CD4-positive, alpha-beta T cell treated with Interleukin-21 for 1 hour (primary cell): Measurements from ENCODE around the gene UBAC2.

Experiments
- DNase-seq: peaks from one replicate; pipeline ENCODE4 v3.0.0-alpha.2; 2020

UBAC2 gene

DNA sequence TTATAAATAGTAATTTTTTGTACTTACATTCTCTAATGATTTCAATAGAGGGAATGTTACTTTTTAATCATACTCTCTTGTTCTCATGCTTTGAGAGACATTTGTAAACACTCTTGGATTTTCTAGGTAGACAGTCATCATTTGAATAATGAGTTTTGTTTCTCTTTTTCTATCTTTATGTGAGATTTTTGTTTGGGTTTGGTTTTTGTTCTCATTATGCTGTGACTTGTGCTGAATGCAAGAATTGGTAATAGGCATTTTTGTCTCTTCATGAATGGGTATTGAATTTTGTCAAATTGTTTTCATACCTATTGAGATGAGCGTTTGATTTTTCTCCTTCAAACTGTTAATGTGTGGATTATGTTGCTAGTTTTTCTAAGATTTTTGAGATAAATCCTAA is 163.3 kb downstream of the UBAC2 start:
- no peak for DNase-seq

DNA sequence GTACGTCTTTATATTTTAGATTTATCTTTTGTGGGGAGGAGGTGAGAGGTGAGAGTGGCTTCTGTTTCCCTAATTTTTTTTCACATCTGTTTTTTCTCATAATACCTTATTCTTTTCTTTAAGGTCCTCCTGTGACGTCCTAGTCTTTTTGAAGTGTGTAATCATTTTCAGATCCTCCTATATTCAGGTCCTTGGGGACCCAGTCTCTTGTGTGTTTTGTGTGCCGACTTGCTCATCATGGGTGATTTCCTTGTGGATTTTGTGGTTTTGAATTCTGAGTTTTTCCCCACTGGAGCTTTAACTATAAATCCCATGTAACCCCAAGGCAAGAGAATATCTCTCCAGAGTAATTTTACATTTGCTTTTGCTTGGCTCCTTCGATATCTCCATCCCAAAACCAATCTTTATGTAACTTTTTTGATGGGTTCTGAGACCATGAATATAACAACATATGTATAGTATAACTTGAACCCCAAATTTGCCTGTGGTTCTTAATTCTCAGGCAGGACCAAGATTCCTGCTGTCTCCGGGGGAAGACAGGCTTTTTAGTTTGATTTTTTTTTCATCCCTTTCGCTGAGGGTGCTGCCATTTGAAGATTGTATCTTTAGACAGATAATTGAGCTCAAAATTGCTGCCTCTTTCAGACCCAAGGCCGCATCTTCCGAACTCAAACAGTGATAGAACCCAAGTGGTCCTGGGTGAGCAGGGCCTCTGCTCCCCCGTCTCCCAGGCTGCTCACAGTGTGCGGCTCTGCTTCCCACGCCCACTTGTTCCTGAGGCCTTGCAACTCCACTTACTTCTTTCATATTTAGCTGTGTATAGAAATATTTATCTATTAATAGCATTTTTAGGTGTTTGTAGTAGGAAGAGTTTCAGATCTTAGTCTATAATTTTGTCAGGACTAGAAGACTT is 165.7 kb downstream of the UBAC2 start:
- peak; percentile 34 for DNase-seq

DNA sequence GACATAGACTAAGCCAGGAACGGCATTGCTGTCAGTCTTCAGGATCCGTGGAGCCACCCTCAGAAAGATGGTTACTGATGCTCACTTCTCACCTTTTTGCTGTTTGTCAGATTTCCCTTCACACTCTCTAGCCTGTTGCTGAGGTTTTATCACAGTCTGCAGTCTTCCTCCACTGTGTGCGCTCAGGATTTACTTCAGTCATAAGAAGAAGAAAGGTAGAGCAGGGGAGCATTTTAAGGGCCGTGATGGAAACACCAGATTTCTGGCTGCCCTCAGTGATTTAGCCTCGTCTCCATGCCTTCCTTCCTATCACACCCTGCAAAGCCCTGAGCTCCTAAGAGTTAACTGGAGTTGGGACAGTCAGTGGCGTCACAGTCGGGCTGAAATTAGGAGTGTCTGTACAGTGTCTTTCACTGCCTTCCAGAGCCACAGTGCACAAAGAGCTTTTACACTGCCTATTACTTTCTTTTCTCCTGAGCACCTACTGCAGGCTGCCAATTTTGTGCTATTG is 166.5 kb downstream of the UBAC2 start:
- peak; percentile 47 for DNase-seq

DNA sequence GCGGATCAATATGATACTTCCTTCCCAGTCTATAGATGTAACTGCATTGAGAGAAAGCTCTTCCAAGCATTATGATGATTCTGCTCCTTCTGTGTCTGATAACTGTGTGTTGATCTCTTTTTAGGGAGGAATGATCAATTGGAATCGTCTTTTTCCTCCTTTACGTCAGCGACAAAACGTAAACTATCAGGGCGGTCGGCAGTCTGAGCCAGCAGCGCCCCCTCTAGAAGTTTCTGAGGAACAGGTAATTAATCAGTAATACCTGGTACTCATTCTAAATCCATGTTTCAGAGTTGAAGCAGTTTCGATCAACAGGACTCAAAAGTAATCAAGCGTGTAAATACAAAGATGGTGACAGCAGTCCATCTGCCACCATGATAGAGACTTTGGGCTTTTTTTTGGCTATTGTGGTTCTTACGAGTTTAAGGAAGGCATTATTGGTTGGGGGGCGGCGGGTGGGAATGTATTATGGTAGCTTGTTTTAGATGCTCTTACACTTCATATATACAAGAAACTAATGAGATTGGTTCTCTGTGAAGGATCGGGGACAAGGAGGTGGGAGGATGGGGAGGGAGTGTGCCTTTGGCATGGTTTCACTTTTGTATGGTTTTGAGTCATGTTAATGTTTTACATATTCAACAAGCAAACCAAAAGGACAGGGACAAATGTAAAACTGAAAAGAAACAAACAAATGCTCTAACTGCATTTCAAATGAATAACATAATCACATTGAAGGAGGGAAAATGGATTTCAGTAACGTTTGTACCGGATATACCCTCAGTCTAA is 167.2 kb downstream of the UBAC2 start:
- DNase-seq, result peak; percentile 42

DNA sequence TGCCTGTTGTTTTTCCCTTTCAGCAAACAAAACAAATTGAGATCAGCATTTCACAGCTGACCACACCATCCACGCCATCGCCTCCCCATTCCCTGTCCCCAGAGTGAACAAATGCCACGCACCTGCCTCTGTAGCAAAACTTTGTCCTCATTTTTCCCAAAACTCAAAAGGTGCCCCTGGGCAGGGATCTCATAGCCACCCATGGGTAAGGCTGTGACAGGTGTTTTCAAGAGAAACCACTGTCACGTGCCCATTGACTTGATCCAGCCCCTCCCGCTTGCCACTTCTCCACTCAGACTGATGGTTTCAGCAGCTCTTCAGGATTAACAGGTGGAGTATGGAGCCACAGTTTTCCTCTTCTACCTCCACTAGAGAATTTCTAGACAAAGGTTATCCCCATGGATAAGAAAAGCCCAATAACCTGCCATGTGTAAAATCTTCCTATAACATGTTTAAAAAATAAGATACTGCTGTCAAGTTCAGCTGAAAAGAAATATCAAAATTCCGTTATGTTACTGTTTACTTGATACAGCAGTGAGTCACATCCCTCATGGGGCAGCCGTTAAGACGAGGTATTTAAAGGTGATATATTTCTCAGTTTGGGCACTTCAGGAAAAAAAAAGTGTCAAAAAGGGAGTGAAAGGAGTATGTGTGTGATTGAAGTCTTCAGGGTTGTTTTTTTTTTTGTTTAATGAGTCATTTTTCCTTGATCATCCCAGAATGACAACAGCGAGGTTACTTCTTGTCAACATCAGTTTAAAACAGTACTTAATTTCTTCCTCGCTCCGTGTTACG is 170.0 kb downstream of the UBAC2 start:
- DNase-seq, result peak; percentile 37

DNA sequence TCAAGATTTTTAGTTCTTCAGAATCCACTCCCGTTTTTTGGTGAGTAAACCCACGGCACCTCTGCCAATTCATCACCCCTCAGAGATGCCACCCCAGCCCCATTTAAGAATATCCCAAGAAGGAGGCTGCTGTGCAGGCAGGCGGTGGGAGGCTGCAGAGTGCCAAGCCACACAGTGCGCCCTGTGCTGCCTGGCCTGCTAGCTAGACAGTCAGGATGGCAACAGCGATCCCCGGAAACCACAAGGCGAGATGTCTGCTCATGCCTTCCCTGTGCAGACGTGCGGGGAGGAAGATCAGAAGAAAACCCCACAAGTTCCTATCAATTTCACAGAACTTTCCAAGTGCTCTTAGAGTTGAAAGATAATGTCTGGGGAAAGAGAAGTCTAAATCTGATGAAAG is 171.3 kb downstream of the UBAC2 start:
- DNase-seq, result peak; percentile 72

DNA sequence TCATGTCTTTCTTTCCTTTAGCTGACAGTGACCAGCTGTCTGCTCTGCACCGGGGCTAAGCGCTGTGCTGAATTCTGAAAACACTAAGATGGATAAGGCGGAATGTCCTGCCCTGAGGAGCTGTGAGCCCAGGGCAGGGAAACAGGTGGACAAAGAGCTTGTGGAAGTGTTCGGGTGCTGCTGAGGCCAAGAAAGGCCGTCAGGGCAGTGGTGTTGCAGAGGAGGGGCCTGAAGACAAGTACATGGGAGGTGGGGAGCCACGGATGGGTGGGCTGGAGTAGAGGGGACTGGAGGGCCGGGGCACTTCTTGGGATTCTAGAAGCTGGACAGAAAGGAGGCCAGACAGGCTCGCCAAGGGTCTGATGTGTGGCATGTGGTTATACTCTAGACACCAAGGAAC is 172.8 kb downstream of the UBAC2 start:
- DNase-seq, result no peak

DNA sequence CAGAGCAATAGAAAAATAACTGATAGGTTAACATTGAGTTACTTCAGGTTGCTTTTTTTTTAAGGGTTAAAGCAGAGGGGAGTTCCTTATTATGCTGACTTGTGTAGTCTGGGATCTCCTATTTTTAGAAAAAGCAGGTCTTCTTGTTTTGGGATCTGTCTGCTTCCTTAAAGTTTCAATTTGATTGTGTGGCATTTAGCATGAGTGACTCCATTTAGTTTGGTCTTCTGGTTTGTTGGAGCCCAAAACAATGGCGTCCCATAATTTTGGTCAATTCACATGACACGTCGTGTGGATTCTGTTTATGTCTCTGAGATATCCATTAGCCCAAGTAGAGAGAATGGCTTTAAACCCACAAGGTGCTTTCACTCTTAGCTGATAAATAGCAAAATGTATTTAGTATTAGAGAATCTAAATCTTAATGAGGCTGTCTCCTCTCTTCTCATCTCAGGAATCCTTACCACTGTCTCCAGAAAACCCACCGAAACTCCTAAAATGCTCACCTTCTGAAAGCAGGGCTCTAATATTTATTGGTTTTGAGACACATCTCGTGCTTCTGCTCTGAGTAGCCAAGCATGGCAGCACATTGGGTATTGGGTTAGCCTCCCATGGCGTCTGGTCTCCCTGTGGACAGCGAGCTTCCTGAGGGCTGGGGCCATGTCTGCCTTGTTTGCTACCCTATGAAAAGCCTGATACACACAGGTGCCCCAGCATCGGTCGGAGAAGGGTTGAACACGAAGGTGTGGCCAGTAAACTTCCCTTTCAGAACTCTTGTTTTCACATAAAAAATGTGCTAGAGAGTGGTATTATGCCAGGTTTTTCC is 173.7 kb downstream of the UBAC2 start:
- DNase-seq, result no peak

DNA sequence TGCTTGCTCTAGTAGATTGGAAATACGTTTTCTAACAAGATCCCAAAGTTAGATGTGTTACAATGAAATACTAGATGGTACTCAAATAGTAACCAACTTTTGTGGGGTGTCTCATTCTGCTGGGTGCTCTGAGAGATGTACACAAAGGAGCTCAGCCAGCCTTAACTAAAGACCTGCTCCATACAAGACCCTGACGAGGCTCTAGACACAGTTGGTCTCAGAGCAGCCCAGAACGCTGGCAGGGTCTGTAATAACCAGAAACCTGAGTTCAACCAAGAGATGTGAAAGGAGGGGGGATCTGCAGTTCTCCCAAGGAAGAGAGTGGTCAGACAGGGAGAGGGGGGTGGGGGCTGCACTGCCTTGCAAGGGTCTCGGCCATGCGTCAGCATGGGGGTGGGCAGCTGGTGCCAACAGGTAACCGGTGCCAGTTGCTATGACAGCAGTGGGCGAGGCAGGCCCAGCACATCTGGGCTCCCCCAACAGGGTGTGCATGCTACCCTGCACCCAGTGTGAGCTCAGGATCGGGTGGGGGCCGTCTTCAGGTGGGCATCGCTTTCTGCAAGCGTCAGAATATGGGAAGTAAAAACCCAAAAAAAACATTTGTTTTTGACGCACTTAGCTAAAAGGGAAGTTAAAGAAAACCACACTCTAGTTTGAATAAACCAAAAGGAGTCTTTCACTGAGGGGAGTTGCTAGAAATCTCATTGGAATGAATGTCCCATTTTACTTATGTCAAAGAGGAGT is 174.5 kb downstream of the UBAC2 start:
- peak; percentile 68 for DNase-seq

DNA sequence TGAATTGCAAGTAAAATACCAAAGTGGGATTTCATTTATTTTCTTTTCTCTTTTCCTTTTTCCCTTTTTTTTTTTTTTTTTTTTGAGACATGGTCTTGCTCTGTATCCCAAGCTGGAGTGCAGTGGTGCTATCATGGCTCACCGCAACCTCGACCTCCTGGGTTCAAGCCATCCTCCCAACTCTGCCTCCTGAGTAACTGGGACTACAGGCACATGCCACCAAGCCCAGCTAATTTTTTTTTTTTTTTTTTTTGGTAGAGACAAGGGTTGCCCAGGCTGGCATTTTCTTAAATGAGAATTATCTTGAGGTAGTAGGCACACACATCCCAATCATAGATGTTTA is 175.1 kb downstream of the UBAC2 start:
- DNase-seq, result no peak

DNA sequence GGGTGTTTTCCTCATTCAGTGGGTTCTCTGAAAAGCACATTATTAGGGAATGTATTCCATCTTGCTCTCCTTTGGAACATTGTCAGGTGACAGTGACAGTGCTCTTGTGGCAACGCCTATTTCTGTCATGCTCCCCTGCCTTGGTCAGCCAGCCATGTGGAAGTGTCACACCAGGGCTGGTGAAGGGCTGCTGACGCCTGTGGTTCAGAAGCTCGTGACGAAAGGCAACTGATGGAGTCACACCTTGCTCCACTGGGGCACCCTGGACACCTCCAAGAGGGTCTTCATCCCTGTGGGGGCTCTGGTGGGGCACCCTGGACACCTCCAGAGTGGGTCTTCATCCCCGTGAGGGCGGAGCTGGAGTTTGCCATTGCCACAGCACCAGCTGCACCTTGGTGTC is 175.5 kb downstream of the UBAC2 start:
- DNase-seq, result no peak

DNA sequence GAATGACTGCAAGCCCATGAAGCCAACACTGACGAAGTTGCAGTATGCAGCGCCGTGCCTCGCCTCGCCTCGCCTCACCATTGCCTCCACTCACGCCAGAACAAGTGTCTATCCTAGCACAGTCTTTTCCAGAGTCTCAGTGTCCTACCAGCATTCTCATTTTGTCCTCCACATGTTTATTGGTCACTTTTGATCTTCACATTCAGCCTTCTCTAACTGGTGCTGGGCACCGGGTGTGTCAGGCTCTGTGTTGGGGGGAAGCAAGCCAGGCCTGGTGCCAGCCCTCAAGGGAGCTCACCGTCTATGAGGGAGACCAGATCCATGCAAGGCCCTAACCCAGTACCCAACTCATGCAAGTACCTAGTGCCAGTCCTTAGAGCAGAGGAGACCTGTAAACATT is 176.3 kb downstream of the UBAC2 start:
- DNase-seq, result no peak

DNA sequence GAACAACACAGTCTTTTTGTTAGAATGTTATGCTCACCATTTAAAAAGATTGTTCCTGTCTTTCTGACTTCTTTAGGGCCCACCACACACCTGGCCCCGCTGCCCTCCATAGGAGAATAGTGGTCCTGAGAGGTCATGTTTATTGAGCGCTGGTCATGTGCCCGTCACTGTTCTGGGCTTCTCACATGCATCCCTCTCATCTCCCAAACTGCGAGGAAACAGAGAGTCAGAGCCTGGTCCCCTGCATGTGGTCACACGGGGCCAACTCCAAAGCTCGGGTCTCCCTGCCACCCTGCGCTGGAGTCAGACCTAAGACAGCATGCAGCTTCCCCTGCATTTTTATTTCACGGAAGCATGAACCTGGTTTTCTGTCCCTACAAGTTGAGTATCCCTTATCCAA is 177.0 kb downstream of the UBAC2 start:
- DNase-seq, result no peak

DNA sequence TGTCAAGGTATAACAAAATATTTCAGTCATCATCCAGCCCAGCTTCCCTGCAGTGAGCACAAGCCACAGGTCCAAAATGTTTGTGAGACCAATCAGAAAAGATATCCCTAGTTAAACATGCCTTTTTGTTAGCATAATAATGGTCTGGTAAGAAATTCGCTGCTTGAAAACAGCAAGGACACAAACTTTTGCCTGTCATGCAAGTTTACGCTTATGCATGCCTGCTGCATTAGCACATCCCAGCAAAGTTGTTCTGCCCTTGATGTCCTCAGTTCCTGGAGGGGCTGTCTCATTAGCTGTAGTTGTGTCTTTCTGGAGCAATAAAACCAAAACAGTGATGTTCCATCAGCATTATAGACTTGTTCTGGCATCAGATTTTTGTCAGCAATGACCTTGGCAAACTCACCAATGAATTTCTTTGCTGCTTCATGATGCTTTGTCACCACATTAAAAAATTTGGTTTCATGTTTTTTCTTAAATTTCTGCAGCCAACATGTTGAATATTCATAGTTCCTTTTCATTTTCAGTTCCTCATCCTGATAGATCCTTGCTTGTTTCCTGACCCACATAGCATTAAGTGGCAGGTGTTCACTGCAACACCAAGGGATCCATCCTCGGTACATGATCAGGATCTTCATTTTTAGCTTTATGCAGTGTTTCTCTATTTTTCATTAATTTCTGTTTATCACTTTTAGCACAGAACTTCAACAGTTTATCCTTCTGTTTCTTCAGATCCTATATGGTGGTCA is 178.5 kb downstream of the UBAC2 start:
- DNase-seq, result no peak

DNA sequence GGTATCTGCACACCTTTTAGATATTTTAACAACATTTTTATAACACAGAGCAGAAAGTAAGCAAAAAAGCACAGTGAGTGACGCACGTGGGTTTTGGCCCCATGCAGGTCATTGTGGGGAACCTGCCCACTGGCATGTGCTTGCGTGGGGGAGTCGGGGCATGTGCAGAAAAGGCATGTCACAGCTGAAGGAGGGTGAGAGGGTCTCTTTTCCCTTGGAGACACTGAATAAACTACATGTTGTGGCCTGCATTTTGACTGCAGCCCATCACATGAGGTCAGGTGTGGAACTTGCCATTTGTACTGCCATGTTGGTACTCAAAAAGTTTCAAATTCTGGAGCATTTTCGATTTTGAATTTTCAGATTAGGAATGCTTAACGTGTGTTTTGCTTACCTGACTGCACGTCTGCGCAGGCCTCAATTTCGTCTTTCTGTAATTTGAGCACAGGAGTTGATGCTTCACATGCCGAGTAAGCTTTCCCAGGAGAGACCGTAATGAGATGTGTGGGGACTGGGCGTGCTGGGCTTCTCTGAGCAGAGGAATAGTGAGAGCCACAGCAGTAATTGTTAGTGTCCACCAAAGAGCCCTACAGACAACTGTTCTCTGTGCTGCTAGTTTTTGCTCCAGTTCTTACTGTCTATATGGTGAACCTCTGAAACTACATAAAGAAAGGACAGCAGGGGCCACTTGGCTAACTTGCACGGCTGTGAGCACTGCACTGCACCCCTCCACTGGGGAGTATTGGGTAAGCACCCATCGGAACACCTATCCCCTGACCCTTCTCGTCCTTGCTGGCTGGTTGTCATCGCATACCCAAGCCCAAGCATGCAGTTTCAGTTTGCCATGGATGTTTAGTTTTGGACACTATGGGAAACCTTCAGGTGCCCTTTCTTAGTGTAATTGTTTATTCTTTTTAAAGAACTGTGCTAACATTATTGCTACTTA is 179.5 kb downstream of the UBAC2 start:
- no peak for DNase-seq

DNA sequence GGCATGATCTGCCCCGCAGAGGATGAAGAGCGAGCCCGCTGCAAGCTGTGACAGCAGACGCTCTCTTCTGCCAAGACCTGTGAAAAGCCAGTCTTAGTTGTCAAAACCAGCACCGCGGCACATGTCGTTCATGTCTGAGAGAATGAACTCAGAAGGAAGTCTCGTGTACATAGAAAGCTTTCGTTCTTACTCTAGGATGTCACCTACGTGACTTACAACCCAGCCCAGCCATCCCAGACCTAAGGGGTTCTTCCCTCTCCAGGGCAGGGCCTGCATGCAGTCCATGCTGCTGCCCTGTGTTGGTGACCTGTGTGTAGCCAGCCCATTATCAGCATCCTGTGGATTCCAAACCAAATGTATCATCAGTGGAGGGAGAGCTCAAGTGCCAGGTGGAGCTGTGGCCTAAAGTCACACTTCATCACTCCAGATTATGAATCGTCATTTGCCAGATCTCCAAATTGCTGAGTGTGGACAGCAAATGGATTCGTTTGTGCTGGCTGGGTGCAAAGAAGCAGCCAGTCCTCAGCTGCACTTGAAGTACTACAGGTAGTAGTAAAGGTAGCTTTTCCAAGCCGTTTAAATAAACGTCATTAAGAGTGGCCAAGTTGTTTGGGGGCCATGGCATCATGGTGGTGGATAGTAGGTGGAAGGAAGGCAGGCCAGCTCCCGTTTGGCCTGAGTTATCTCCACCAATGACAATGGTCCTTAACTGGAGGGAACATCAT is 180.4 kb downstream of the UBAC2 start:
- peak; percentile 57 for DNase-seq

DNA sequence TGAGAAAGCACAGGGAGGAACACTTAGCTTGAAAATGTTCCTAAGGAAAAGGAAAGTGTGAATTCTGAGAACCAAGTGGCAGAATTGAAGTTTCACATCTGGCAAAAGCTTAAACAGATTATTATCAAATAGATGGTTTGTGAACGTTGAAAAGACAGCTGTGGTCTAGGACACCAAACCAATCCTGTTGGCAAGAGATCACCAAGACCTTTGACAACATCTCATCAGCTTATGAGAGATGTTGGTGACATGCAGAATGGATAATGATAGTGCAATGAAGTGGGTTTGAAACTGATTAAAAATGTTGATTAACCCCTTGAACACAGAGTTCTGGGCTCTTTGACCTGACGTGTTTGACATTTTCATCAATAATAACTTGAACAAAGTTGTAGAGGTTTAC is 181.1 kb downstream of the UBAC2 start:
- DNase-seq, result no peak

DNA sequence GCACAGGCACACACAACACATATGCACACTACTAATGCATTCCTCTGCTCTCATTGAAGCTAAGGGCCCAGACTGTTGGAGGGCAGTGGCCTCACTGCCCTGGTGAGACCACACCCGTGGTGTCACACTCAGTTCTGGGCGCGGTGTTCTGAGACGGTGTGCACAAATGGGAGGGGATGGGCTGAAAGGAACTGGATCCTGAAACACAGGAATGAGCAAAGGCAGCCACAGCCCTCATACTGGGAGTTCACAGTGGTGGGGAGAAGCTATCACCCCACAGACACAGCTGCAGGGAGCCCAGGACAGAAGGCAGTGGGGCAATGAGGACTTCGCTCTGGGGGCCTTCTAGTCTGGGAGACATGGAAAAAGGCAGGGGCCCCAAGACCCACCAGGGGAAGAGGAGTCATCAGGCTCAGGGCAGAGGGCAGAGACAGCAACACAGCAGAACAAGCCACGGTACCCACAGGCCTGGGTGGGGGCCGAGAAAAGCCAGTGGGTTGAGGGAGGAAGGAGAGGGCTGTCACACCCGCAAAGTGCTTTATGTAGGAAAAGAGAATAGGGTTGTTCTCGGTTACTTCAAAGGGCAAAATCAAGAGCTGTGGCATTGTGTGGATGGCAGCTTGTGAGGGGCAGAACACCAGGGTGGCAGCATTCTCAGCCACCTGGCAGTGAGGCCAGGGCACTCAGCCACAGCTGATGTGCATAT is 181.9 kb downstream of the UBAC2 start:
- peak; percentile 63 for DNase-seq
